ENCODE results near the gene NPHP4.

NPHP4 gene

GRCh38 chr1:5992814-5993555 is 760 bp upstream of the NPHP4 start:
- H3K4me3 Mint-ChIP-seq: peak overlapping the region; percentile 93
- H3K36me3 Mint-ChIP-seq (ENCODE audit: low read depth): peaks cover 6% of the 10 kb centered on the region
- peak overlapping the region; percentile 98 for H3K27ac Mint-ChIP-seq
- no peaks in the 10 kb centered on the region for H3K27me3 Mint-ChIP-seq (ENCODE audit: low read depth)
- peaks cover 25% of the 10 kb centered on the region for H3K4me1 Mint-ChIP-seq (ENCODE audit: low read depth)
- H3K9me3 Mint-ChIP-seq: no peaks in the 10 kb centered on the region

DNA sequence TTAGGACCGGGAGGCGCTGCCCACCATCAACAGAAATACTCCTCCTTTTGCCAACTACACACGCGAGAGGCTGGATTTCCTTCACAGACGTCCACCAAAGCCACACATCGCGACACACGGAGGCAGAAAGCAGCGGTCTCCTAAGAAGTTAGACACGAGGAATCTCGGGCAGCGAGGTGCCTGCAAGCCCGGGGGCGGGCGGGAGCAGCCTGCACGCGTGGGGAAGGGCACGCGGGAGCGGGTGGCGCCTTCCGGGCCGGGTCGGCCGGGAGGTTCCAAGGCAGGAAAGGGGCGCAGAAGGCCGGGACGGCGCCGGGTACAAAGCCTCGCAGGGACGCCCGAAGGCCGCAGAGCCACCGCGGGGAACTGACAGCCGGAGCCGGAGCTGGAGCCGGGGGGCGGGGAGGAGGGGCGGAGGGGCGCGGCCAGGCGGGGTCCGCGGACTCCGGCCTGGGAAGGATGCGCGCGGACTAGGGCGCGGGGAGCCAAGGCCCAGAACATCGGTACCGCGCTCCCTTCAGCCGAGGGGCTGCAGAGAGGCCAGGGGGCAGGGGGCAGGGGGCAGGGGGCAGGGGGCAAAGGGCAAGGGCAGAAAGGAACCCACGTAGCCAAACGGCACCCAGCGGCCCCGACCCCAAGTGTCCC is 722 bp downstream of the NPHP4 start:
- Mint-ChIP-seq H3K27me3 (ENCODE audit: low read depth) (no peaks in the 10 kb centered on the region), H3K27ac (peak overlapping the region; percentile 79), H3K4me3 (peak overlapping the region; percentile 91), H3K9me3 (no peaks in the 10 kb centered on the region), H3K4me1 (ENCODE audit: low read depth) (peaks cover 23% of the 10 kb centered on the region), H3K36me3 (ENCODE audit: low read depth) (peaks cover 4% of the 10 kb centered on the region)

GRCh38 chr1:5990913-5991312 is 1.3 kb downstream of the NPHP4 start:
- Mint-ChIP-seq H3K36me3 (ENCODE audit: low read depth) (peaks cover 4% of the 10 kb centered on the region), H3K27me3 (ENCODE audit: low read depth) (no peaks in the 10 kb centered on the region), H3K27ac (peak overlapping the region; percentile 79), H3K9me3 (no peaks in the 10 kb centered on the region), H3K4me1 (ENCODE audit: low read depth) (peaks cover 22% of the 10 kb centered on the region), H3K4me3 (peak overlapping the region; percentile 91)

GRCh38 chr1:5989731-5990271 is 2.4 kb downstream of the NPHP4 start:
- Mint-ChIP-seq H3K4me3 (peak overlapping the region; percentile 54), H3K9me3 (no peaks in the 10 kb centered on the region), H3K36me3 (ENCODE audit: low read depth) (peaks cover 4% of the 10 kb centered on the region), H3K4me1 (ENCODE audit: low read depth) (peaks cover 17% of the 10 kb centered on the region), H3K27ac (no peak overlapping the region), H3K27me3 (ENCODE audit: low read depth) (no peaks in the 10 kb centered on the region)

GRCh38 chr1:5989286-5989605 is 3.0 kb downstream of the NPHP4 start:
- H3K9me3 Mint-ChIP-seq: no peaks in the 10 kb centered on the region
- peaks cover 12% of the 10 kb centered on the region for H3K4me1 Mint-ChIP-seq (ENCODE audit: low read depth)
- no peaks in the 10 kb centered on the region for H3K27me3 Mint-ChIP-seq (ENCODE audit: low read depth)
- H3K27ac Mint-ChIP-seq: no peak overlapping the region
- H3K4me3 Mint-ChIP-seq: no peak overlapping the region
- H3K36me3 Mint-ChIP-seq (ENCODE audit: low read depth): peaks cover 1% of the 10 kb centered on the region

DNA sequence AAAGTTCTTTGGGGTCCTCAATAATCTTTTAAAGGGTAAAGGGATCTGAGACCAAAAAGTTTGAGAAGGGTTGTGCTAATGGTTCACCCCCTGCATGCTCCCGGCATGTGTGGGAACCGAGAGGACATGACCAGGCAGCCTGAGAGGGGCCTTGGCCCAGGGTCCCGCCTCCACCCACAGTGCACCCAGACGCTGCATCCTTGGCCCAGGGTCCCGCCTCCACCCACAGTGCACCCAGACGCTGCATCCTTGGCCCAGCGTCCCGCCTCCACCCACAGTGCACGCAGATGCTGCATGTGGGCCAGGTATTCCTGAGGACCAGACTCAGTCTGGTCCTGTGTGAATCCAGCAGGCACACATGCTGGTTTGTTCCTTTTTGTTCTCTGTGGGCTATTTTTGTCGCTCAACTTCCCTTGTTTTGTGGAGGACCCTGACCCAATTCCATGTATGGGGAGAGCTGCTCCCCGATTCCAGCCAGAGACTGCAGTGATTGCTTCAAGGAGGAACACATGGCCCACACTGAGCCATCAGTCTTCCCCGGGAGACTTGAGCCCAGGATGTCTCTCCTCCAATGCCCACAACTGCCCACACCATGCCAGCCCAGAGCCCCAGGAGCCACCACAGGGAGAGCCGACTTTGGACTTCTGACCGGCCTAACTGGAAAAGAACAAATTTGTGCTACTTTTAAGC is 3.5 kb downstream of the NPHP4 start:
- Mint-ChIP-seq H3K27ac (no peak overlapping the region), H3K27me3 (ENCODE audit: low read depth) (no peaks in the 10 kb centered on the region), H3K36me3 (ENCODE audit: low read depth) (peaks cover 1% of the 10 kb centered on the region), H3K4me1 (ENCODE audit: low read depth) (peaks cover 10% of the 10 kb centered on the region), H3K4me3 (no peak overlapping the region), H3K9me3 (no peaks in the 10 kb centered on the region)

GRCh38 chr1:5986018-5986417 is 6.2 kb downstream of the NPHP4 start:
- Mint-ChIP-seq H3K36me3 (ENCODE audit: low read depth) (peaks cover 4% of the 10 kb centered on the region), H3K4me3 (no peak overlapping the region), H3K27ac (no peak overlapping the region), H3K27me3 (ENCODE audit: low read depth) (no peaks in the 10 kb centered on the region), H3K4me1 (ENCODE audit: low read depth) (peaks cover 25% of the 10 kb centered on the region), H3K9me3 (no peaks in the 10 kb centered on the region)

GRCh38 chr1:5985250-5985649 is 7.0 kb downstream of the NPHP4 start:
- H3K4me3 Mint-ChIP-seq: no peak overlapping the region
- H3K4me1 Mint-ChIP-seq (ENCODE audit: low read depth): peaks cover 26% of the 10 kb centered on the region
- peaks cover 4% of the 10 kb centered on the region for H3K36me3 Mint-ChIP-seq (ENCODE audit: low read depth)
- H3K27ac Mint-ChIP-seq: no peak overlapping the region
- H3K27me3 Mint-ChIP-seq (ENCODE audit: low read depth): no peaks in the 10 kb centered on the region
- no peaks in the 10 kb centered on the region for H3K9me3 Mint-ChIP-seq

DNA sequence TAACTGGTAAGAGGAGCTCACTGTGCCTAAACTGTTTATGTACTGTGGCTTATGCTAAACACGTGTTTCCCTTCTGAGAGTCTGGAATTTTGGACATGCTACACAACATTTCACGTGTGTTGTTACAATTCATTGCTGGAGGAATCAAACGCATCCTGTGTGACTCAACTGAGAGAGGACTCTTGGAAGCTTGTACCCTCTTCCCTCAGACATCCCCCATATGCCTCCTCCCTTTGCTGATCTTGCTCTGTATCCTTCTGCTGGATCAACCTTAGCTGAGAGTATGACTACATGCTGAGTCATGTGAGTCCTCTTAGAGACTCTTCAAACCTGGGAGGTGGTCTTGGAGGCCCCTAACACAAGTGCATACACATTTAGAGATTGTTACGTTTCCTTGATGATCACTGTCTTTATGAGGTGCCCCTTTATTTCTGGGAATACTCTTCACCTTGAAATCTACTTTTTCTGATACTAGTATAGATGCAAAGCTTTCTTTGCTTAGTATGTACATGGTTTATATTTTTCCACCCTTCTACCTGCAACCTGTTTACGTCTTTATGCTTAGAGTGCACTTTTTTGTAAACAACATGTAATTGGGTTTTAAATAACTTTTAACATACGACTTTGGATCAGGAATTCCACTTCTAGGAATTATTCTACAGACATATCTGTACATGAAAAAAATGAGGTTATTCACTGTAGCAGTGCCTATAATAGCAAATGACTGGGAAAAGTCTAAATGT is 8.7 kb downstream of the NPHP4 start:
- Mint-ChIP-seq H3K36me3 (ENCODE audit: low read depth) (peaks cover 7% of the 10 kb centered on the region), H3K27me3 (ENCODE audit: low read depth) (no peaks in the 10 kb centered on the region), H3K27ac (no peak overlapping the region), H3K9me3 (no peaks in the 10 kb centered on the region), H3K4me3 (no peak overlapping the region), H3K4me1 (ENCODE audit: low read depth) (peaks cover 26% of the 10 kb centered on the region)

GRCh38 chr1:5982868-5983267 is 9.4 kb downstream of the NPHP4 start:
- Mint-ChIP-seq H3K9me3 (no peaks in the 10 kb centered on the region), H3K4me1 (ENCODE audit: low read depth) (peaks cover 26% of the 10 kb centered on the region), H3K27ac (no peak overlapping the region), H3K27me3 (ENCODE audit: low read depth) (no peaks in the 10 kb centered on the region), H3K4me3 (no peak overlapping the region), H3K36me3 (ENCODE audit: low read depth) (peaks cover 9% of the 10 kb centered on the region)

DNA sequence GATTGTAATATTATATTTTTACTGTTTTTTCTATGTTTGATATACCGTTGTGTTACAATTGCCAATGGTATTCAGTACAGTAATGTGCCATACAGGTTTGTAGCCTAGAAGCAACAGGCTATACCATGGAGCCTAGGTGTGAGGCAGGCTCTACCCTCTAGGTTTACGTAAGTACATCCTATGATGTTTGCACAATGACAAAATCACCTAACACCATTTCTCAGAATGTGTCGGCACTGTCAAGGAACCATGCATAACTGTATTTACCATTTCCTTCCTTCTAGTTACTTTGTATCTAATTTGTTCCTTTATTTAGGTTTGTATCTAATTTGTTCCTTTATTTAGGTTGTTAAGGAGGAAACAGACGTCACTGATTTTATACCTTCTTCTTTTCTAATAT is 9.9 kb downstream of the NPHP4 start:
- H3K4me3 Mint-ChIP-seq: no peak overlapping the region
- no peaks in the 10 kb centered on the region for H3K27me3 Mint-ChIP-seq (ENCODE audit: low read depth)
- H3K36me3 Mint-ChIP-seq (ENCODE audit: low read depth): peaks cover 13% of the 10 kb centered on the region
- H3K27ac Mint-ChIP-seq: no peak overlapping the region
- H3K4me1 Mint-ChIP-seq (ENCODE audit: low read depth): peaks cover 30% of the 10 kb centered on the region
- no peaks in the 10 kb centered on the region for H3K9me3 Mint-ChIP-seq

GRCh38 chr1:5981009-5981380 is 11.2 kb downstream of the NPHP4 start:
- Mint-ChIP-seq H3K4me3 (no peak overlapping the region), H3K4me1 (ENCODE audit: low read depth) (peaks cover 33% of the 10 kb centered on the region)

GRCh38 chr1:5980314-5981008 is 11.8 kb downstream of the NPHP4 start:
- Mint-ChIP-seq H3K27me3 (ENCODE audit: low read depth) (no peaks in the 10 kb centered on the region), H3K36me3 (ENCODE audit: low read depth) (peaks cover 17% of the 10 kb centered on the region), H3K4me1 (ENCODE audit: low read depth) (peaks cover 33% of the 10 kb centered on the region), H3K27ac (peak overlapping the region; percentile 67), H3K9me3 (no peaks in the 10 kb centered on the region), H3K4me3 (no peak overlapping the region)

More at GRCh38 chr1:5981009-5981380, 11.2 kb downstream of the NPHP4 start:
- peak overlapping the region; percentile 10 for H3K27ac Mint-ChIP-seq
- no peaks in the 10 kb centered on the region for H3K9me3 Mint-ChIP-seq
- no peaks in the 10 kb centered on the region for H3K27me3 Mint-ChIP-seq (ENCODE audit: low read depth)
- peaks cover 17% of the 10 kb centered on the region for H3K36me3 Mint-ChIP-seq (ENCODE audit: low read depth)
